LNCAP (cell line): ENCODE measurements around the gene NPHP4.

Experiments
- TF ChIP-seq, protein P1 (sequence below): fragments of 450-650 bp; IDR thresholded peaks from 2 replicates; pipeline ENCODE4 v1.5.1; 2017; ENCODE audit warnings: mild to moderate bottlenecking

Gene NPHP4

GRCh38 chr1:5876094-5876650 is 116.1 kb downstream of the NPHP4 start:
- TF ChIP-seq, protein P1, sequence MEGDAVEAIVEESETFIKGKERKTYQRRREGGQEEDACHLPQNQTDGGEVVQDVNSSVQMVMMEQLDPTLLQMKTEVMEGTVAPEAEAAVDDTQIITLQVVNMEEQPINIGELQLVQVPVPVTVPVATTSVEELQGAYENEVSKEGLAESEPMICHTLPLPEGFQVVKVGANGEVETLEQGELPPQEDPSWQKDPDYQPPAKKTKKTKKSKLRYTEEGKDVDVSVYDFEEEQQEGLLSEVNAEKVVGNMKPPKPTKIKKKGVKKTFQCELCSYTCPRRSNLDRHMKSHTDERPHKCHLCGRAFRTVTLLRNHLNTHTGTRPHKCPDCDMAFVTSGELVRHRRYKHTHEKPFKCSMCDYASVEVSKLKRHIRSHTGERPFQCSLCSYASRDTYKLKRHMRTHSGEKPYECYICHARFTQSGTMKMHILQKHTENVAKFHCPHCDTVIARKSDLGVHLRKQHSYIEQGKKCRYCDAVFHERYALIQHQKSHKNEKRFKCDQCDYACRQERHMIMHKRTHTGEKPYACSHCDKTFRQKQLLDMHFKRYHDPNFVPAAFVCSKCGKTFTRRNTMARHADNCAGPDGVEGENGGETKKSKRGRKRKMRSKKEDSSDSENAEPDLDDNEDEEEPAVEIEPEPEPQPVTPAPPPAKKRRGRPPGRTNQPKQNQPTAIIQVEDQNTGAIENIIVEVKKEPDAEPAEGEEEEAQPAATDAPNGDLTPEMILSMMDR = no peak

GRCh38 chr1:5875345-5875910 is 116.8 kb downstream of the NPHP4 start:
- TF ChIP-seq, protein P1 = no peak

GRCh38 chr1:5874416-5875110 is 117.7 kb downstream of the NPHP4 start:
- TF ChIP-seq, protein P1 = no peak

- TF ChIP-seq, protein P1 = no peak
Measured at GRCh38 chr1:5873556-5873955, 118.7 kb downstream of the NPHP4 start.

- TF ChIP-seq, protein P1 = no peak
Measured at GRCh38 chr1:5872886-5873285, 119.3 kb downstream of the NPHP4 start.

DNA sequence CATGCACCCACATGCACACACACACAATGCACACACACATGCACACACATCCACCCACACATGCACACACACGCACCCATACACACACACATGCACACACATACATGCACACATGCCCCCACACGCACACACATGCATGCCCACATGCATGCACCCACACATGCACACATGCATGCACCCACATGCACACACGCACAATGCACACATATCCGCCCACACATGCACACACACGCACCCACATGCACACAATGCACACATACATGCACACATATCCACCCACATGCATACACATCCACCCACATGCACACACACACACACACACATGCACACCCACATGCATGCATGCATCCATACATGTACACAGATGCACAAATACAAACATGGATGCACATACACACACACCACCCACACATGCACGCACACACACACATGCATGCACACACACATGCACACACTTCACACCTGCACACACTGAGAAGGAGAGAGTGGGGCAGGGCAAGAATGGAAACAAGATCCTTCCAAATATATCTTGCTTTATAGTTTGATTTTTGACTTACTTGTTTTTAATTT is 123.2 kb downstream of the NPHP4 start:
- TF ChIP-seq, protein P1 = no peak

DNA sequence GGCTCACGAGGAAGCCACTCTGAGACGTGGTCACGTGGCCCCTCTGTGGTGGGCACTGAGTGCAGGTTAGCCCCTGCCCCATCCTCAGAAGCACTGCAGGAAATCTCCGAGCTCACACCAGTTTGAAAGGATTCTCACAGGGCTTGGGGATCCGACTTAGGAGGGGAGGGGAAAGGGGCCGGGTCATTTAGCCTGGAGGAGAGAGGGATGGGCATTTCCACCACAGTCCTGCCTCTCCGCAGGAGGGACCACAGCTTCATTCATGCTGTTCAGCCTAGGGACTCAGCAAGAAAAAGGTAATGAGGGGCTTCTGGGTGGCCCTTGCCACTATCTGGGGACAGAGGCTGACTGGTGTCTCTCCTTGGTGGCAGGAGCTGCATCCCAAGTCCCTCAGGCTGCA is 126.5 kb downstream of the NPHP4 start:
- TF ChIP-seq, protein P1 = no peak
